Epithelial cell of proximal tubule (primary cell): ENCODE measurements around the gene PCSK5. TPM values are rescaled to one million over a fixed set of nuclear protein-coding genes. Genes with fewer than 3 reads are reported as not detected.
A peak's percentile ranks its signal among the peaks of the same experiment; 100 is the strongest.
"Not testable (repeated sequence)": the region's sequence is repeated elsewhere in the genome, so short reads cannot be mapped to it uniquely, and the experiment has no call there.

ENCODE experiments used
- DNase-seq: peaks from one replicate; pipeline ENCODE4 v3.0.0-alpha.2; 2011; ENCODE audit warnings: low read depth
- H3K4me3 ChIP-seq: 2 replicates; pipeline ENCODE4 v1.5.1; 2011; ENCODE audit warnings: low read depth, mild to moderate bottlenecking, low read length
- total RNA-seq: library from RNA; depleted of rRNA; stranded (reverse); fragments of >200 nt; gene quantifications from 2 replicates; pipeline ENCODE4 v1.2.3, GENCODE V29; 2015
- TF ChIP-seq, protein P1 (sequence below): conservative IDR thresholded peaks from 2 replicates; pipeline ENCODE4 v1.5.1; 2012; ENCODE audit warnings: low read depth, mild to moderate bottlenecking, low read length

Gene PCSK5
- total RNA-seq, 1 donor from 2014 or later = 23.2 TPM

DNA sequence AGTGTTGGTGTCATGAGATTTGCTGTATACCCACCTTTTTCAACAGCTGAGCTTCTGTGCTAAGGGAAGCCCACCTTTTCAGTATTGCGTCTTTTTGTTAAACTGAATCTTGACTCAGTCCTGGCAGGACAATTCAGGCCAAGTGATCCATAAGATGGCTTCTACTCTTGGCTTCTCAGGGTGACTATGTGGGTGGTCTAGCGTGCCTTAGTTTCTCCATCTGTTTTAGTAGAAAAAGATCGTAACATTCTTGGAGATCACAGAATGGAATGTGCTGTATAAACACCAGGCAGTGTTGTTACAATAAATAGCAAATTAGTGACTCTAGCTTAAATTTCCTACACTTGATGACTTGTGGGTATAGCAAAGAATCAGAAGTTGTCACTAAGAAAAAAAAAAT is 66.6 kb downstream of the PCSK5 start:
- DNase-seq = no peak
- no peak overlapping the region for H3K4me3 ChIP-seq
- TF ChIP-seq, protein P1, sequence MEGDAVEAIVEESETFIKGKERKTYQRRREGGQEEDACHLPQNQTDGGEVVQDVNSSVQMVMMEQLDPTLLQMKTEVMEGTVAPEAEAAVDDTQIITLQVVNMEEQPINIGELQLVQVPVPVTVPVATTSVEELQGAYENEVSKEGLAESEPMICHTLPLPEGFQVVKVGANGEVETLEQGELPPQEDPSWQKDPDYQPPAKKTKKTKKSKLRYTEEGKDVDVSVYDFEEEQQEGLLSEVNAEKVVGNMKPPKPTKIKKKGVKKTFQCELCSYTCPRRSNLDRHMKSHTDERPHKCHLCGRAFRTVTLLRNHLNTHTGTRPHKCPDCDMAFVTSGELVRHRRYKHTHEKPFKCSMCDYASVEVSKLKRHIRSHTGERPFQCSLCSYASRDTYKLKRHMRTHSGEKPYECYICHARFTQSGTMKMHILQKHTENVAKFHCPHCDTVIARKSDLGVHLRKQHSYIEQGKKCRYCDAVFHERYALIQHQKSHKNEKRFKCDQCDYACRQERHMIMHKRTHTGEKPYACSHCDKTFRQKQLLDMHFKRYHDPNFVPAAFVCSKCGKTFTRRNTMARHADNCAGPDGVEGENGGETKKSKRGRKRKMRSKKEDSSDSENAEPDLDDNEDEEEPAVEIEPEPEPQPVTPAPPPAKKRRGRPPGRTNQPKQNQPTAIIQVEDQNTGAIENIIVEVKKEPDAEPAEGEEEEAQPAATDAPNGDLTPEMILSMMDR = no peak

DNA sequence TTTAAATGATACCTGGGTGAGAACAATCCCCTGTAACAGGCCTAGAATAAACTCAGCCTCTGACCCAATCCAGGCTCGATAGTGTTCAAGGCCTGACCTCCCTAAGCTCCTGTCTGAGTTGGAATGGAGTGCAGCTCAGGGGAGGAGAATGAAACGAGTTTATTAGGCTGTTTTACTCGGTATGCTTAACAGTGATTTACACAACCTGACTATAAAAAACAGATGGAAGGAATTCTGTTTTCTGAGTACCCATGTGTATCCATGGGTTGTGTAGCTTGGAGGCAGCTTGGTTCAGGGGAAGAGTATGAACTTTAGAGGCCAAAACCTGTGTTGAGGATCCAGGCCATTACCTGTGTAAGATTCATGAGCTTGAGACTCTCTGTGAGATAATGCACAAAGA is 67.8 kb downstream of the PCSK5 start:
- no peak overlapping the region for H3K4me3 ChIP-seq
- no peak for DNase-seq
- TF ChIP-seq, protein P1 = no peak

DNA sequence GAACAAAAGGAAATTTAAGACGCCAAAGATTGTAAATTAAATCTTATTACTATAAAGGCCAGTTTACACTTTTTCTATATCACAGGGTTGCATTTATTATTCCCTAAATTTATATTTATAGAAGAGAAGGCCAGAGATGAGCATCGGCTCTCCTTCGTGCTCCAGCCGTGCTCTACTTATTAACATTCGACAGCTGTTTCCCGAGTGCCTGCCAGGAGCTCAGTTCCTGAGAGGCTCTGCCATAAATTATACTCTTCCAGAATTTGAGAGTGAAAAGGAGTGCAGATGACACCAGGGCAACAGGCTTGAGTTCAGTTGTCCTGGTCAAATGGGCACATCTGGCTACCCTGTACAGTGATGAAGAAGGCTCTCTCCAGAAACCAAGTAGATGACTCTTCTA is 70.1 kb downstream of the PCSK5 start:
- TF ChIP-seq, protein P1 = no peak
- no peak overlapping the region for H3K4me3 ChIP-seq
- no peak for DNase-seq

DNA sequence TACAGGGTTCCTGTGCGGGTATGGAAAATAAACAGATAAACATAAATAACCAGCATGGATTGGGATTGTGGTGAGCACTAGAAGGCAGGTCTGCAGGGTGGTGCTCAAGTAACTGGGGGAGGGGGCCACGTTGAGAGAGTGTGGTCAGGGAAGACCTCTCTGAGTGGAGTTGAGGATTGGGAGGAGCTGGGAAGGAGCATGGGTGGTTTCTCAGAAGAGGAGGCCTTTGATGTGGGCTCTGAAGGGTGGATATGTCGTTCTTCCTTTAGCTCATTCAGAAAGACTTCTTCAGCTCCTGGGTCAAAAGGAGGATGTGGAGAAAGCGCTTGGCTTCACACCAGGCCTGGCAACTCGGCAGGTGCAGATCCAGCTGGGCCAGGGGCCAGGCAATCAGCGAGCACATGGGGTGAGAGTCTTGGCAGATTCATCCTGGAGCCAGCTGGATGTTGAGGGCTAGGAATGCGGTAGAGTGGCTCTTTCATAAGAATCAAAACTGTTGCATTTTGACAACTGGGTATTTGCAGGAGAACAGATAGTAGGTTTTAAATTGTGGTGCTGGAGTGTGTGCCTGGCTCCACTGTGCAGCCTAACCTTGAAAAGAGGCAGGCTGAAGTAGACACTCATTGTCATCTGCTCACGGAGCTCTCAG is 71.7 kb downstream of the PCSK5 start:
- TF ChIP-seq, protein P1 = no peak
- no peak overlapping the region for H3K4me3 ChIP-seq
- no peak for DNase-seq

DNA sequence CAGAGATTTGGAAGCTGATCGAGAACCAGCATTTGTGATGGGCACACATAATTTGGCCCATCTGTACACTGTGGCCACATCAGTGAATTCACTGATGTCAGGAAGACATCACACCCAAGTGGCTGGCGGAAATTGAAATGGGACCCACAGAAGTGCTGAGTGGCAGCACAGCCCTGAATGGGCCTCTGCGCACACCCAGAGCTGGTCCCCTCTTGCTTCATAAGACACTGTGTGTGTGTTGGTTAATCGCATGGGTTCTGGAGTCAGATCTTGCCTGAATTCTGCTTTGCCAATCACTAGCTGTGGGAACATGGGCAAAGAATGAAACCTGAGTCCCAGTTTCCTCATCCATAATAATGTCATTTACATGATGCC is 72.2 kb downstream of the PCSK5 start:
- TF ChIP-seq, protein P1 = no peak
- no peak overlapping the region for H3K4me3 ChIP-seq
- DNase-seq = no peak

DNA sequence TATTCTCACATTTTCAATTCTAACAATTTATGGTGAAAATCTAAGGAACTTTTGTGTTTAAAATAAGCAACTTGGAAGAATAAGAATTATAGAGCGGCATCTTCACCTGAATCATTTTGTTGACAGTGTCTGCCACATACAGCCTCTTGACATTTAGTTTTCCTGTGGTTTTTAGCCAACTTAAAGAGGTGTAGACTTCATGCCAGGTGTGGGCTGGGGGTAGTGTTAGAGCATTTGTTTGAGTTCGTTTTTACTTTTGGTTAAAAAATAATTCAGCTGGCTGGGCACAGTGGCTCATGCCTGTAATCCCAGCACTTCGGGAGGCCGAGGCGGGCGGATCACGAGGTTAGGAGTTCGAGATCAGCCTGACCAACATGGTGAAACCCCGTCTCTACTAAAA is 72.8 kb downstream of the PCSK5 start:
- not testable (repeated sequence) for H3K4me3 ChIP-seq, DNase-seq

DNA sequence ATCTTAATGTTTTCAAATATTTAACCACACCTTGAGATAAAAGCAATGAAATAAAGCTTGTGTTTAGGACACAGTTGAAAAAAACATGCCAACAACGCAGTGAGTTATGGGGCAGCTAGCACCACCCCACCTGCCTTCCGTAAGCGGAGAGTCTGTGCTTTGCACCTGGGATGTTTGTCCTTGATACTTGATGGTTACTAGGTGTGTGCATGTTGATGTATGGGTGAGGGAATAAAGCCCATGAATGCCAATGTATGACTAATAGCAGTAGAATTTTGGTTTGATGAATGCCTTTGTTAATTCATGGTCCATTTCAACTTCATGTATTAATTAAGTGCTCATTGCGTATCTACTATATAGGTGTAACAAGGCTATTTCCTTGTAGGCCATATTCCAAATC is 74.0 kb downstream of the PCSK5 start:
- DNase-seq = peak; percentile 31
- TF ChIP-seq, protein P1 = no peak
- no peak overlapping the region for H3K4me3 ChIP-seq

DNA sequence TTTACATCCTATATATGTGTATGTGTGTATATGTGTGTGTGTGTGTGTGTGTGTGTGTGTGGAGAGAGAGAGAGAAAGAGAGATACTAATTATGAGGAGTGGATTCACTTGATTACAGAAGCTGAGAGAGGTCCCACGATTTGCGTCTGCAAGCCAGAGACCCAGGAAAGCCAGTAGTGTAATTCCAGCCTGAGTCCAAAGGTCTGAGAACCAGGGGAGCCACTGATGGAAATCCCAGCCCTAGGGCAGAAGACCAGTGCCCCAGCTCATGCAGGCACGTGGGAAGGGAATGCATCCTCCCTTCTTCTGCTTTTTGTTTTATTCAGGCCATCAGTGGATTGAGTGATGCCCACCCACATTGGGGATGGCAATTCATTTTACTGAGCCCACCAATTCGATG is 74.8 kb downstream of the PCSK5 start:
- TF ChIP-seq, protein P1 = no peak
- H3K4me3 ChIP-seq = no peak overlapping the region
- no peak for DNase-seq
